Measurements from ENCODE around the gene CXCL10. TPM values are rescaled to one million over a fixed set of nuclear protein-coding genes. Genes with fewer than 3 reads are reported as not detected.
A peak's percentile ranks its signal among the peaks of the same experiment; 100 is the strongest.

CXCL10 gene
- total and polyA plus RNA-seq, 10 of the 15 experiments (the other 5 are each of a cell fraction or from before 2014, with no cell fraction given), result 0.46 to 19.5 (median 2.6) TPM

DNA sequence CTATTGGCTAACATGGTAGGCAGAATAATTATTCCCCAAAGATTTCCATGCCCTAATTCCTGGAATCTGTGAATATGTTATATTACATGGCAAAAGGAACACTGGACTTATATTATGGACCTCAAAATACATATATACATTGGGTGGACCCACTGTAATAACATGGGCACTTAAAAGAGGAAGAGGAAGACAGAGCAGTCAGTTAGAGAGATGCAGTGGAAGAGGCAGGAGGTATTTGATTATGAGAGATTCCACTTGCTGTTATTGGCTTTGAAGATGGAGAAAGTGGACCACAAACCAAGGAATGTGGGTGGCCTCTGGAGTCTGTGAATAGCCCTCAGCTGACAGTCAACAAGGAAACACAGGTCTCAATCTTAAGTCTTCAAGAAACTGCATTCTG is 37.2 kb upstream of the CXCL10 start:
- FAIRE-seq, result no peak
- TF ChIP-seq NR2F1 (conservative IDR thresholded peaks at IDR 0.05) (no peak), YY1 (IDR thresholded peaks at IDR 0.05; ENCODE audit: low read depth, low read length) (no peak), RUNX3 (IDR thresholded peaks at IDR 0.05; ENCODE audit: low read length) (no peak), YBX1 (IDR thresholded peaks at IDR 0.05) (no peak), SPI1 (IDR thresholded peaks at IDR 0.05; ENCODE audit: borderline replicate concordance, insufficient read depth, low read depth, low read length) (peak; percentile 46; the same call in 1 of the 2 replicates), HSF1 (IDR thresholded peaks at IDR 0.05; ENCODE audit: low read depth, low read length) (no peak)
- intact Hi-C loops (cut with micrococcal nuclease; ENCODE audit: unreplicated experiment), result no loop called here
- H2AFZ ChIP-seq (ENCODE audit: control insufficient read depth, low read depth, low read length), result no peak overlapping the region
- DNase-seq (ENCODE audit: low read depth, low spot score), result no peak
- H3K9me3 ChIP-seq (replicated peaks; ENCODE audit: control insufficient read depth, insufficient read depth, low read length), result no peaks in the 10 kb centered on the region
- no peak overlapping the region for H3K9ac ChIP-seq (ENCODE audit: control insufficient read depth, insufficient read depth, low read length)
- peaks cover 20% of the 10 kb centered on the region for H3K4me1 ChIP-seq (ENCODE audit: control insufficient read depth, insufficient read depth, low read length)
- no peaks in the 10 kb centered on the region; a peak in 1 of 4 replicates for H3K27me3 ChIP-seq (replicated peaks in 1 of 2; ENCODE audit: control insufficient read depth in 2 of 2, insufficient read depth in 2 of 2, low read length in 1 of 2)
- H3K27ac ChIP-seq (ENCODE audit: control insufficient read depth, insufficient read depth), result no peak overlapping the region
- no peaks in the 10 kb centered on the region for H4K20me1 ChIP-seq (ENCODE audit: control insufficient read depth, insufficient read depth)
- H3K36me3 ChIP-seq (ENCODE audit: control insufficient read depth in 2 of 2, insufficient read depth in 2 of 2, low read length in 1 of 2), result no peaks in the 10 kb centered on the region
- ChIA-PET POLR2A (no interaction called here), RAD21 (ENCODE audit: unreplicated experiment) (interaction anchor here (2.7 kb wide), 1 partner anchor 64 kb away, joined by 27 read pairs; no protein-coding TSS in a partner anchor), CTCF (interaction anchor here (0.9 to 5.4 kb wide), 2 partner anchors 41 to 64 kb away, joined by 3 to 95 read pairs; no protein-coding TSS in a partner anchor), SMC1A (ENCODE audit: uncharacterized antibody, unreplicated experiment) (interaction anchor here (1.0 to 8.0 kb wide), 3 partner anchors 42 to 152 kb away, joined by 3 to 95 read pairs (median 3); no protein-coding TSS in a partner anchor)
- BruUV-seq (replicated peaks), result no TSS peak
- H3K4me2 ChIP-seq (ENCODE audit: control insufficient read depth, insufficient read depth), result no peak overlapping the region
- ATAC-seq, result no peak
- H3K79me2 ChIP-seq (ENCODE audit: control insufficient read depth, insufficient read depth, low read length), result no peaks in the 10 kb centered on the region
- no peak overlapping the region for H3K4me3 ChIP-seq
- in situ Hi-C loops (cut with MboI), result no loop called here

DNA sequence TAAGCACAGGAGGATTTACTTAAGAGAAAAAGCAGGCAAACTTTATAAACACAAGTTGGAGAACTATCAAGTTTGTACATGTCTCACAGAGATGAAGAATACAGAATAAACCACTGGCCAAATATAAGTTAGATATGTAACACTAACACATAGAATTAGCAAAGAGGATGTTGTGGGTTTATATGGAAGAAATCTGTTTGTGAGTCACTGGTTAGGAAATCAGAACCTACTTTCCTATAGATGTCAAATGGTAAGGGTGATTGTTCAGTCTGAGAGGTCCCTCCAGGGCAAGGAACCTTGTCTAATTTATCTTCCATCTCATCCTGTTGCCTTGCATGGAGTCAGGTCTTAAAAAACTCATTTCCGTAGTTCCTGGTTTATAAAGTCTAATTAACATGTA is 36.5 kb upstream of the CXCL10 start:
- H4K20me1 ChIP-seq (ENCODE audit: control insufficient read depth, insufficient read depth), result no peaks in the 10 kb centered on the region
- H3K9me3 ChIP-seq (replicated peaks; ENCODE audit: control insufficient read depth, insufficient read depth, low read length), result no peaks in the 10 kb centered on the region
- intact Hi-C loops (cut with micrococcal nuclease; ENCODE audit: unreplicated experiment) (loop anchor here (5.0 kb wide), 1 partner anchor 47 kb away; no protein-coding TSS in a partner anchor), in situ Hi-C loops (cut with MboI) (no loop called here)
- BruUV-seq (replicated peaks), result no TSS peak
- DNase-seq (ENCODE audit: low read depth, low spot score), result no peak
- SMC1A ChIA-PET (ENCODE audit: uncharacterized antibody, unreplicated experiment), result interaction anchor here (8.0 kb wide), 1 partner anchor 65 kb away, joined by 95 read pairs; no protein-coding TSS in a partner anchor
- RAD21 ChIA-PET (ENCODE audit: unreplicated experiment), result interaction anchor here (2.1 kb wide), 1 partner anchor 60 kb away, joined by 5 read pairs; no protein-coding TSS in a partner anchor
- CTCF ChIA-PET, result interaction anchor here (0.6 to 2.5 kb wide), 2 partner anchors 64 to 1601 kb away, joined by 3 to 24 read pairs; no protein-coding TSS in a partner anchor
- no peak for ATAC-seq
- no peak for FAIRE-seq
- no peak overlapping the region for H3K9ac ChIP-seq (ENCODE audit: control insufficient read depth, insufficient read depth, low read length)
- no peaks in the 10 kb centered on the region for H3K36me3 ChIP-seq (ENCODE audit: control insufficient read depth in 2 of 2, insufficient read depth in 2 of 2, low read length in 1 of 2)
- peaks cover 28% of the 10 kb centered on the region for H3K4me1 ChIP-seq (ENCODE audit: control insufficient read depth, insufficient read depth, low read length)
- H3K27ac ChIP-seq (ENCODE audit: control insufficient read depth, insufficient read depth), result no peak overlapping the region
- H3K4me2 ChIP-seq (ENCODE audit: control insufficient read depth, insufficient read depth), result no peak overlapping the region
- WGBS (ENCODE audit: insufficient coverage, insufficient replicate concordance, low lambda C conversion rate, missing lambda C conversion rate), result 85% methylated on average over 1 of the region's 1 CpG
- no peak overlapping the region for H2AFZ ChIP-seq (ENCODE audit: control insufficient read depth, low read depth, low read length)
- POLR2A ChIA-PET, result no interaction called here
- no peak overlapping the region for H3K4me3 ChIP-seq
- H3K79me2 ChIP-seq (ENCODE audit: control insufficient read depth, insufficient read depth, low read length), result no peaks in the 10 kb centered on the region
- no peaks in the 10 kb centered on the region; a peak in 1 of 4 replicates for H3K27me3 ChIP-seq (replicated peaks in 1 of 2; ENCODE audit: control insufficient read depth in 2 of 2, insufficient read depth in 2 of 2, low read length in 1 of 2)
- TF ChIP-seq STAT3 (IDR thresholded peaks at IDR 0.05; ENCODE audit: low read depth, low read length) (no peak), MXI1 (IDR thresholded peaks at IDR 0.05; ENCODE audit: low read depth, low read length) (no peak), BMI1 (IDR thresholded peaks at IDR 0.05; ENCODE audit: borderline replicate concordance) (no peak), NRF1 (conservative IDR thresholded peaks at IDR 0.05; ENCODE audit: low read depth, low read length) (no peak), ZNF207 (IDR thresholded peaks at IDR 0.05; ENCODE audit: borderline replicate concordance) (no peak), PKNOX1 (IDR thresholded peaks at IDR 0.05) (no peak), MTA2 (IDR thresholded peaks at IDR 0.05; ENCODE audit: low read depth) (no peak), TCF12 (IDR thresholded peaks at IDR 0.05; ENCODE audit: low read depth, low read length) (no peak), GABPA (IDR thresholded peaks at IDR 0.05; ENCODE audit: low read depth) (no peak)
- TF ChIP-seq, protein P1, sequence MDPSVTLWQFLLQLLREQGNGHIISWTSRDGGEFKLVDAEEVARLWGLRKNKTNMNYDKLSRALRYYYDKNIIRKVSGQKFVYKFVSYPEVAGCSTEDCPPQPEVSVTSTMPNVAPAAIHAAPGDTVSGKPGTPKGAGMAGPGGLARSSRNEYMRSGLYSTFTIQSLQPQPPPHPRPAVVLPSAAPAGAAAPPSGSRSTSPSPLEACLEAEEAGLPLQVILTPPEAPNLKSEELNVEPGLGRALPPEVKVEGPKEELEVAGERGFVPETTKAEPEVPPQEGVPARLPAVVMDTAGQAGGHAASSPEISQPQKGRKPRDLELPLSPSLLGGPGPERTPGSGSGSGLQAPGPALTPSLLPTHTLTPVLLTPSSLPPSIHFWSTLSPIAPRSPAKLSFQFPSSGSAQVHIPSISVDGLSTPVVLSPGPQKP (IDR thresholded peaks at IDR 0.05; ENCODE audit: low read depth, low read length), result no peak

Measured in GM12878 (cell line).